Limb (tissue), 2 donors: ENCODE measurements around the gene PPP1R14C.
"Not testable (repeated sequence)": the region's sequence is repeated elsewhere in the genome, so short reads cannot be mapped to it uniquely, and the experiment has no call there.

ENCODE experiments used
- DNase-seq, 2 donors: peaks; one replicate each; pipeline ENCODE4 v3.0.0-alpha.2; 2016; ENCODE audit errors: extremely low spot score in 2 of 2

Gene PPP1R14C

DNA sequence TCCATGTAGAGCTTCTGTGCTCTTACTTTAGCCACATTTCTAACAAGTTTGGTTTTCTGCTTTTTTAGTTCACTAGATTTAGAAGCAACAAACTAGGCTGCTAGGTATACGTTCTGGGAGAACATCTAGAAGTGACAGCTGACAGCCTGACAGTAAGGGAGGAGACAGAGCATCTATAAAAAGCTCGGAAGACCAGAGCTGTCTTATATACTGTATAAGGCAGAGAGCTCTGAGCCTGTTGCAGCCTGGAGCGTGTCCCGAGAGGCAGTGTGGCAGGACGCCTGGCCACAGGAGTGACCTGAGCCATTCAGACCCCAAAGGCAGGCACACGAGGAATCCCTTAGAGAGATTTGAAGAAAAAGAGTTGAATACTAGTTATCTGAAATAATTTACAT lies 24.6 kb downstream of the PPP1R14C start:
- DNase-seq, result no peak

DNA sequence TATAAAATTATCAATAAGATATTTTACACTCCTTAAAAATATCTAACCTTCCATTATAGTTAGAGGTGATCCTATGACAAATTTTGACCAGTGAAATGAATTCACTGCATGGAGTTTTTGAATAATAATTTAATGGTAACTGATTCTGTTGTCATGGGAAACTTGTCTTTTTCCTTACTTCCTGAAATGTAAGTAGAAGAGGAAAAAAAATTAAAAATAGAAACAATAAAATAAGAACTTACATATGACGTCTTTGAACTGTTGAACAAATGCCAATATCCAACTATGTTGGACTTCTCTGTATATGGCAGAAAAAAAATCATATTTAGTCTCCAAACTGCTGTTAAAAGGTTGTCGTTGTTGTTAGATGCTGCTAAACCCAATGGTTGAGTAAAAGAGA lies 26.3 kb downstream of the PPP1R14C start:
- DNase-seq, result no peak

DNA sequence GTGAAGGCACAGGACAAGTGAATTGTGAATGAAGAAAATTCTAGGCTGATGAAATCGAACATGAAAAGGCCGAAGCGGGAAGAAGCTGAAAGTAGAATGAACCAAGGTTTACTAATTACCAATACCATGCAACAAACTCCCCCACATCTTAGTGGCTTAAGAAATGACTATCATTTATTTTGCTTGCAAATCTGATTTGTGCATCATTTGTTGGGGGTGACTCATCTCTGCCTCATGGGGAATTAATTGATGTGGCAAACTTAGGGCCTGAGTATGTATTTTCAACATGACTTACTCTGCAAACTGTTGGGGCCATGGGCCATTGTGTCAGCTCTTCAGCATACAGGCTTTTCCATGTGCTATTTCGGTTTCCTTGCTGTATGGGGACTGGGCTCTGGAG lies 26.8 kb downstream of the PPP1R14C start:
- DNase-seq, result no peak

DNA sequence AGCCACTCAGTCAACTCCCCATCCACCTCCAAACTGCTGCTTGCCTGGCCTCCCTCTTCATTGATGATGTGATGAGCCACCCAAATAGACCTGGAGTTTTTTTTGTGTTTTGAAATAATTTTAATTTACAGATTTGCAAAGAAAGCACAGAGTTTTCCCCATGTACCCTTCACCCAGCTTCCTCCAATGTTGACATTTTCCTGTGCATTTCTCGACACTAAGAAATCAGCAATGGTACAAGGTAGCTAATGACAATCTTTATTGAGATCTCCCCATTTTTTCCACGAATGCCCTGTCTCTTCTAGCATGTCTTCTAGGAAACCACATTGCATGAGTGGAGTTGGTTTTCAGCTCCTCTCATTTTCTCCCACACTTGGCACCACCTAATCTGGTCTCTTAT lies 30.1 kb downstream of the PPP1R14C start:
- no peak for DNase-seq

DNA sequence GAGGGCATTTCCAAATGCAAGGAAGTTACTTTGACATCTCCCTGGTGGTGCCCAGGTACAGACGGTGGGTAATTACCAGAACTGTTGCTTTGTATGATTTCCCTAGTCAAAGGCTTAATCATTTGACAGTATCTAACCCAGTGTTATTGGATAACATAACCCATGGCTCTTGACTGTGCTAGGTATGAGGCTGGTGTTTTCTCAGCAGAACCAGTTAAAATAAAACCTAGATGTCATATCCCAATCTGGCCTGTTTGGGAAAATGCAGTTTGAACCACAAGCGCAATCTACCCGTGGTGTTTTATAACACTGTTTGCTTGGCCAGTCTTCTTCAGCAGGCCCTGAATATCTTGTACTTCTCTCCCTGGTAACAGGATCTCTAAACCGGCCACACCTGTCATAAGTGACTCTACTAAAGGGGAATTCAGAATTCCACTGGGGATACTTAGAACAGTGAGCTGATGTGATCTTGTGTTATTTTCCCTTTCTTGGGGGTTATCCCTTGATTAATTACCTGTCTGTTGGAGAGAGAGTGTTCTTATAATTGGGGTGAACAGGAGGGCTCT lies 32.8 kb downstream of the PPP1R14C start:
- DNase-seq, result no peak

DNA sequence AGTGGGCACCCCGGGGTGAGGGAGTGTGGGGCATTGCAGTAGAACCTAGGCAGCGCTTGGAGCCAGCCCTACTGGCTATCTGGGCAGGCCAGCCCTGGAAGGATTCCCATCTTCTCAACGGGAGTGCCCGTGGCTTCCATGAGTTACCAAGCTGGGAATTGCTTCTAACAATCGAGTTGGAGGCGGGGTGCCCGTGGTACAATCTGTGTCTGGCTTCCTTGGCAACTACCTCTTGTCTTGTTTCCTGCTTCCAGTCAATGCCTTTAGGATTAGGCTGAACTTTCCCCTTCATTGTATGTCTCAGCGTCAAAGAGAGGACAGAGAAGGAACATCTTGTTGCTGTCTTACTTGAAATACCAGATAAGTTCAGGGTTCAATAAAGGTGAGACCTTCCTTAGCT lies 33.3 kb downstream of the PPP1R14C start:
- DNase-seq, result no peak

DNA sequence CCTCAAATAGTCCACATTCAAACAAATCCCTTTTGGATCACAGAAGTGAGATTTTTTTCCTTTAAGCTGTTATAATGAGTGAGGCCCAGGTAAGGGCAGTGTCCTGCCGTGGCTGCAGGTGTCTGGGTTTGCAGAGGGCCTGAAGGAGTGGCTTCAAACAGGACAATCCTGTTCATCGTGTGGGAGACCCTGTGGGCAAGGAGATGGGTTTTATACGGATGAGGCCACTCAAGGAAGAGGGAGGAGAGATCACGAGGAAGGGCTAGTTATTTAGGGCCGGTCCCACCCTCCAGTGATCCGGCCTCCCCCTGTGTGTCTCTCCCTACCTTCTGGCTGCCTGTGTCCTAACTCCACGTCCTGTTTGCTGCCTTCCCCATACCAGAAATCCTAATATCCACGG lies 33.8 kb downstream of the PPP1R14C start:
- no peak for DNase-seq

DNA sequence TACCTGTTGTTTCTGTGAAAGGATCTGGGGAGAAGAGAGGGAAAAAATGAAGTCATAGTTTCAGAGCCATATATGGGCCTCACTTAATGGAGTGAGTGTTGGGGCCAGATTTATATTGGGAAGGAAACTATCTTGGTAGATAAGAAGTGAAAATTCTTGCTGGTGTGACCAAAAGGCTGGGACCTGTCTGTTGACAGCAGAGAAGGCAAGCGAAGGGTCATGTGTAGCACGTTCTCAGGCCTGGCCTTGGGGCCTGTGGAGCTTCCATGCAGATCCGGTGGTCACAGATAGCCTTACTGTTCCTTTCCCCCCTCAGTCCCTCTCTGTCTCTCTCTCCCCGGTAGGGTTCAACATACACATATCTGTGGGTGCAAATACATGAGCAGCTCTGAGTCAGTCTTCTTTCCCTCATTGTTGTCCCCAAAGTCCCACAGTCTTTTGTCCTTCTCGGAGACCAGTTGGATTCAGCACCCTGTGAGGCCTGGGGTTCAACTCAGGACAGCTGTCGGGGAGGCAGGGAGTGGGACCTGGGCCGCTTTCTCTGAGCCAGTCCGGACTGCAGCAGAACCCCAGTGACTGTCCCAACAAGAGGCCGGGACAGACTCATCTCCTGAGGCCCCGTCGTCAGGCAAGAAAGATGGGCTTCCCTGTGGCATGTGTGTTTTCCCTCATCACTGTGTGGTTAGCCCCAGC lies 34.6 kb downstream of the PPP1R14C start:
- no peak for DNase-seq

DNA sequence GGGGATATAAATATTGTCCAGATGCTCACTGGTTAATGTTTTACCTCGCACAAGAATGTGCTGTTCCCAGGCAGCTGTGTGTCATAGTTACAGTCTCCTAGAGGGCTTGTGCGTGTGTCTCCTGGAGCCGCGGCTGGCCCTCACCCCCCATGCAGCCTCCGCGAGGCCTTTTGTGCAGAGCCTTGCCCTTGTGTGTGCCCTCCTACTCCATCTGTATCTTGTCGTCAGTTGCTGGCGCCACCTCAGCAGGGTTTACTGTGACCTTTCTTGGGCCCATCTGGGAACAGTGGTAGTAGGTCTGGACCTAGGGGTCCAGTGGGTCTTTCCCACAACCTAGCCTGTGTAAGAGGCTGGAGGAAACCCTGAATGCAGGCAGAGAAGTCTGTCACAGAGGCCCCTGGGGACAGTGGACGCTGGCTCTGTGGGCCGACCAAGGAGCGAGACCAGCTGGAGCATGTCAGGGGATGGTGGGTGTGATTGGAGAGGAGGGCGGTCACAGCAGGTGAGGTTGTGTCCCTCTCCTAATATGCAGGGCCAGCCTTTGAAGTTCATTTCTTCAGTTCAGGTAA lies 35.2 kb downstream of the PPP1R14C start:
- DNase-seq, result peak; percentile 27 to 42

DNA sequence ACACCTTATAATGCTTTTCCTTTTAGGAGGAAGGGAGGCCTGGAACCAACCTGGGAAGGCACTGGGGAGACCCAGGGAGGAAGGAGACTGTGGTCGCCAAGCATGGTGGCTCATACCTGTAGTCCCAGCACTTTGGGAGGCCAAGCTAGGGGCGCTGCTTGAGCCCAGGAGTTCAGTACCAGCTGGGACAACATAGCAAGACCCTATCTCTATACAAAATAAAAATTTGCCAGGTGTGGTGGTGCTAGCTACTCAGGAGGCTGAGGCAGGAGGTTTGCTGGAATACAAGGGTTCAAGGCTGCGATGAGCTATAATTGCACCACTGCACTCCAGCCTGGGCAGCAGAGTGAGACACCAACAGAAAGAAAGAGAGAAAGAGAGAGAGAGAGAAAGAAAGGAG lies 36.2 kb downstream of the PPP1R14C start:
- DNase-seq, result no peak

DNA sequence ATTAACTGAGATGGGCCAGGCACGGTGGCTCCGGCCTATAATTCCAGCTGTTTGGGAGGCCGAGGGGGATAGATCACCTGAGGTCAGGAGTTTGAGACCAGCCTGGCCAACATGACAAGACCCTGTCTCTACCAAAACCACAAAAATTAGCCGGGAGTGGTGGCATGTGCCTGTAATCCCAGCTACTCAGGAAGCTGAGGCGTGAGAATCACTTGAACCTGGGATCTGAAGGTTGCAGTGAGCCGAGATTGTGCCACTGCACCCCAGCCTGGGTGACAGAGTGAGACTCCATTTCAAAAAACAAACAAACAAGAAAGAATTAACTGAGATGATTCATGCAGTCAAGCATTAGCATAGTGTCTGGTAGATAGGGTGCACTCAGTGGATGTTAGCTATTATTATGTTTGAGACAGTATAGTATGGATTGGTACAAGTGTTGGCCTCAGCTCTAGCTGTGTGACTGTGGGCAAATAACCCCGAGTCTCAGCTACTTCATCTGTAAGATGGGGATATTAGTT lies 37.1 kb downstream of the PPP1R14C start:
- DNase-seq, result not testable (repeated sequence)

DNA sequence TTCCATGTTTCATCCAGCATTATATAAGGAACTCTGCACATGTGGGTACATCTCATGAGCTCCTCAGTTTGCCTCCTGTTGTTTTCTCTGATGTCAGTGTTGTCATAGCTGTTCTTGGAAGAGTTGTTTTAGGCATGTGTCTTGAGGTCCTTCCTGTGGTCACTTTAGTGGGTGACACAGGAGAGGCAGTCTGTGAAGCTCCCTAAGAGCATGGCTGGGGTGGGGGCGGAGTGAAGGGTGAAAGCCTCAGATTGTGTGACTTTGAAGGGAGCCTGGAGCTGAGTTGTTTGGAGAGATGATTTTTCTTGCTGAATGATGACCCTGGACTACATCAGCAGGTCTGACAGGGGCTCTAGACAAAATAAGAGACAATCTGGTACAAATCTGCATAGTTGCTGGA lies 37.7 kb downstream of the PPP1R14C start:
- DNase-seq, result no peak

DNA sequence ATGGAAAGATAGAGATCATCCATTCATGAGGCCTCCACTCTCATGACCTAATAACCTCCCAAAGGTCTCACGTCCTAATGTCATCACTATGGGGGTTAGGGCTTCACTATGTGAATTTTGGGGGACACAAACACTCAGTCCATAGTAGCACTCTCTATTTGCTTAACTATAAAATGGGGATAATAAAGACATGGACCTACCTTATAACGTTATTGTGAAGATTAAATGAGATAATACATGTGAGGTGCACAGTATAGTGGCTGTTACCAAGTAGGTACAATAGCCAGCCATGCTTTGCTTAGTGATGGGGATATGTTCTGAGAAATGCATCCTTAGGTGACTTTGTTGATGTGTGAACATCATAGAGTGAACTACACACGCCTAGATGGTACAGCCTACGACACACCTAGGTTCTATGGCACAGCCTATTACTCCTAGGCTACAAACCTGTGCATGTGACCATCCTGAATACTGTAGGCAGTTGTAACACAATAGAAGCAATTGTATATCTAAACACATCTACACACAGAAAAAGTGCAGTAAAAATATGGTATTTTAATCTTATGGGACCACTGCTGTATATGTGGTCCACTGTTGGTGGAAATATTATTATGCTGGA lies 39.7 kb downstream of the PPP1R14C start:
- no peak for DNase-seq

DNA sequence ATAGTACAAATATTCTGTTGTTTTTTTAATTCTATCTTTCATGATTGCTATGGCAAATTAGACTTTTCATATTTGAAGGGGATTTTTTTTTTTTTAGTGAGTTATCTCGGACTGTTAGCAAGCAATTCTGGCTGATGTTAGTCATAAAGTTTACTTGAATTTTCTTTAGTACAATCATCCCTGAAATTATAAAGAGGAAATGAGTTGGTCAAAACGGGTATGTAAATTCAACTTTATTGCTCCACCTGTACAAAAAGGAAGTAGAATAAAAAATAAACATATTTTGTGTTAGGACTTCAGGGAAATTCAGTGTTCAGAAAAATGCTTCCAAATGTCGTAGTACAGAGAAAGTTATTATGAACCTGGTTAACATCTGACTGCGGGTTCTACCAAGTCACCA lies 40.3 kb downstream of the PPP1R14C start:
- no peak for DNase-seq

DNA sequence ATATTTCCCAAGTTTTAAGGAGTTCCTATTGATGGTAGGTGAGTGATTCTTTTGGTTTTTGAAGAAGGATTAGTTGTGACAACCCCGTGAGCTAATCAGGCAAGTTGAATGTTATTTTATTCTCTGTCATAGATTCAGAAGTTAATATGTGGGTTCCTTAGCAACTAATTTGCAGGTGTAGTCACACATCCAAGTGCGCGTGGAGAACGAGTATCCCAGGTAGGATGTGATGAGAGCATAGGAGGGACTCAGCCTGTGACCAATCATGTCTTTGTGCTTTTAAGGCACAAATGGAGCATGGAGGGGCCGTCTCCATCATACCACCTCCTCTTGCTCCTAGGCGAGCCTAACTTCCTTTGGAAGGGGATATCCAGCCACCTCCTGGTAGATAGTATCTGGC lies 41.1 kb downstream of the PPP1R14C start:
- no peak for DNase-seq

DNA sequence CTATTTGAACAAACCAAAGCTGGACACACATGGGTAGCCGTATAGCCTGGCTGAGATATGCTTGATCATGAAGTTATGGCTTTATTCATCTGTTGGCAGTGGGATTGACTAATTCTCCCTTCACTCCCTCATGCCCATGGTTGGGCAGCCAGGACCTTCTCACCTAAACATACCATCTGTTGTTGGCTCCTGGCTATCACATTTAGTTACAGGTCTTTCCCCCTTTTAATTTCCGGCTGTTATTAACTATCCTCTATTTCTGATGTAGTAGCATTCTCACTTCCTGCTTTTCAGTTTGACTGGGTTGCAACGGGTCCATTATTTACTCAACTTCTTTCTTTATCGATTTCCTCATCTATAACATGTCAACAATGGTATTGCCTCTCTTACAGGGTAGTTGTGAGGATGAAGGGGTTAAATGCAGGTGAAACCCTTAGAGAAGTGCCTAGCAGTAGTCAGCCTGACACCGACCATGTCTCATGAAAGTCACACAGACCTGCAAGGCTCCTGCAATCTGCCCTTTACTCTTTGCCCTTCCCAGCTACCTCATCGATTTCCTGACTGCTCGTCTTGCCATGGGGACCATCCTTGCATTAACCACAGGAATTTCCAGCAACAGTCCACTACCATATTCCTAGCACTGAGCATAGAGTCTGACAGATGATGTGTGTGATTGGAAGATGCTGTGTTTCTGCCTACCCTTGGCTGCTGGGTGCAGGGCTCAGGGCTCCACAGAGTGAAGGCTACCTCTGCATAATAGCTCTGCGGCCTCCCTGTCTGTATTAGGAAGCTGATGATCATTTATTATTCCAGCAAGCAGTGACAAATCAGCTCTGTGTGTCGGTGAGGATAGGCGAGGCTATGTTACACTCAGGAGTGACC lies 42.2 kb downstream of the PPP1R14C start:
- DNase-seq, result no peak

DNA sequence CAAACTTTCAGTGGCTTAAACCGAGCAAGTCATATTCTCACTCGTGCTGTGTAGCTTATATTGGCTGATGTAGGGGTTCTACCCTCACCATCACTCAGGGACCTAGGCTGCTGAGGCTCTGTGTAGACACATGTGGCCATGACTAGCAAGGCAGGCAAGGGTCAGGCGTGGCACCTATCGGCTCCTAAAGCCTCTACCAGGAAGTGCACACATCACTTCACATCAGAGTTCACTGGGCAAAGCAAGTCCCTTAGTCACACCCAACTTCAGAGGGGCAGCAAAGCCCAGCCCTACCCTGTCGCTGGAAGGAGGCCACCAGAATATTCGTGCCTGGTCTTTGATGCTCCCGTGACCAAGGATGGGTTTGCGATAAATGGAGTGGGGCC lies 42.9 kb downstream of the PPP1R14C start:
- no peak for DNase-seq

DNA sequence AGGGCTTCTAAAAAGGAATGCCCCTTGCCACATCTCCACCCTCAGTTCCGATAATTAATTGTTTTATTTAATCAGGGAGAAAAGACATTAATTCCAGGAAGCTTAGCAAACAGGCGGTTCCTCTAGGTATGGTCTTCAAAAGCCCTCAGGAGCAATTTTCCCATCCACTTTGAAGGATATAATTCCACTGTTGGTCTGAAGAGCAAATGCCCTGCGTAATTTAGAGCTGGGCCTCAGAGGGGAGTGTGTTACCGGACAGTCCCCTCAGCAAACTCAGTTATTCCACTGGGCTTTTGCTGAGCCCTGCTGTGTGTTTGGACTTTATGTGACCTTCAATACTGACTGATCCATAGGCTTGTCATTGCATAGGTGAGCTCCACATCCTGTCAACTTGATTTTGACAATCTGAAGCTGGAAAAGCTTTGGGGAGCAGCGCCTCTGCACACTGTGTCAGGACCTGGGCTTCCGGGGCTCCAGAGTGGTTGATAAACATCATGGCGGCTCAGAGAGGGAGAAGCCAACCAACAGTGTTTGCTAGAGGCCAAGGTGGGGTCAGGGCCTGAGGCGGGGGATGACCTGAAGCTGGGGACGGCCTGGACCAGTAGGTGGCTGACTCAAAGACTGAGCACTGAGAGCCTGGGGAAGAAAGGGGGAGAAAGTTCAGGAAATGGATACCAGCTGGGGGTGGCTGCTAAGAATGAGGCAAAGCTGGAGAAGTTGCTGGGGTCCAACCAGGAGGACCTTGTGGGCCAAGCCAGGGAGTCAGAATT lies 43.5 kb downstream of the PPP1R14C start:
- no peak for DNase-seq

DNA sequence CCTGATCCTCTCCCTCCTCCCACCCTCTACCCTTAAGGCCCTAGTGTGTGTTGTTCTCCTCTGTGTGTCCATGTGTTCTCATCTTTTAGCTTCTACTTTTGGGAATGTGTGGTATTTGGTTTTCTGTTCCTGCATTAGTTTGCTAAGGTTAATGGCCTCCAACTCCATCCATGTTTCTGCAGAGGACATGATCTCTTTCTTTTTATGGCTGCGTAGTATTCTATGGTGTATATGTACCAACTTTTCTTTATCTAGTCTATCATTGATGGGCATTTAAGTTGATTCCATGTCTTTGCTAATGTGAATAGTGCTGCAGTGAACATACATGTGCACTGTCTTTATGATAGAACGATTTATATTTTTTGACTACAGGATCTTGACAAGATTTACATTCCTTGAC lies 44.6 kb downstream of the PPP1R14C start:
- not testable (repeated sequence) for DNase-seq

DNA sequence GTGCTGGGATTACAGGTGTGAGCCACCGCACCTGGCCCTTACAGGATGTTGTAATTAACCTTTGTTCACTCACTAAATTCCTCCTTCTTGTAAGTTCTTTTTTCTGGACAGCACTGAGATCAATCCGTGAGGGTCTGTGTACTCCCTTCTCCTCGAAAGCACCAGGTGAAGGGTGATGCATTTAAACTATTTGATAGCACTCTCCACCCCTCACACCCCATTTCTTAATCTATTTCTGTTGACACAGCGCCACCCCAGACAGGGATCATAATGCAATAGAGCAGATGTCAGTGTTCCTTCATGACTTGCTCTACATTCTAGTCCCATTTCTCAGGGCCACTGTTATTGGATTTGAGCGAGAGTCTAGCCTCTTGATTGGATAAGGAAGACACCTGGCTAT lies 46.3 kb downstream of the PPP1R14C start:
- no peak for DNase-seq

DNA sequence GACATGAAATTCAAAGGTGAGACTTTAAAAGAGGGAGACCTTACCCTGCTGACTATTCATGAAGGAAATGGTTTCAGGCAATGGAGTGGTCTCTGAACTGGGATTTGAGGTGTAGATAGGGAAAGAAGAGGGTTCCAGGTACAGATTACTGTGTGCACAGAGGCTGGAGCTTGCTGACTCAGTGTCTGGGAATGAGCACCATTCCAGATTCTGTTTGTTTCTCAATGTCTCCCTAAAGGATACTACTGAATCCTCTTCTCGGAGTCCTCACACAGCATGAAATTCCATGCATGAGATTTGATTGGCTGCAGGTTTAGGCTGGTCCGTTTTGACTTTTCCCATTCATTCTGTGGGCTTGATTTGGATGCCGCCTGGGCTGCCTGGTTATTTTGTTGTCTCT lies 49.0 kb downstream of the PPP1R14C start:
- DNase-seq, result no peak
